GM21825 (cell line): ENCODE results near the gene CEACAM19.
"Not testable (repeated sequence)": the region's sequence is repeated elsewhere in the genome, so short reads cannot be mapped to it uniquely, and the experiment has no call there.

ENCODE experiments used
- ATAC-seq: cut with Tn5 transposase; IDR thresholded peaks from one replicate; pipeline ENCODE4 v1.9.1; 2021; ENCODE audit warnings: mild to moderate bottlenecking, moderate library complexity; ENCODE audit not compliant: unreplicated experiment

Gene CEACAM19

DNA sequence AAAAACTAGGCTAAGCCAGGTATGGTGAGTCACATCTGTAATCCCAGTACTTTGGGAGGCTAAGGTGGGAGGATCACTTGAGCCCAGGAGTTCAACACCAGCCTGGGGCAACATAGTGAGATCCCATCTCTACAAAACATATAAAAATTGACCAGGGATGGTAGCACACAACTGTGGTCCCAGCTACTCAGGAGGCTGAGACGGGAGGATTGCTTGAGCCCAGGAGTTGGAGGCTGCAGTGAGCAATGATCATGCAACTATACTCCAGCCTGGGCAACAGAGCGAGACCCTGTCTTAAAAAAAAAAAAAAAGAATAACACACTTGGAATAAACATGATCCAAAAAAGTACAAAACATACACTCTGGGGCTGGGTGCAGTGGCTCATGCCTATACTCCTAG is 1.3 kb upstream of the CEACAM19 start:
- not testable (repeated sequence) for ATAC-seq

GRCh38 chr19:44672226-44672625 is 944 bp downstream of the CEACAM19 start:
- no peak for ATAC-seq

GRCh38 chr19:44673510-44673909 is 2.2 kb downstream of the CEACAM19 start:
- no peak for ATAC-seq

DNA sequence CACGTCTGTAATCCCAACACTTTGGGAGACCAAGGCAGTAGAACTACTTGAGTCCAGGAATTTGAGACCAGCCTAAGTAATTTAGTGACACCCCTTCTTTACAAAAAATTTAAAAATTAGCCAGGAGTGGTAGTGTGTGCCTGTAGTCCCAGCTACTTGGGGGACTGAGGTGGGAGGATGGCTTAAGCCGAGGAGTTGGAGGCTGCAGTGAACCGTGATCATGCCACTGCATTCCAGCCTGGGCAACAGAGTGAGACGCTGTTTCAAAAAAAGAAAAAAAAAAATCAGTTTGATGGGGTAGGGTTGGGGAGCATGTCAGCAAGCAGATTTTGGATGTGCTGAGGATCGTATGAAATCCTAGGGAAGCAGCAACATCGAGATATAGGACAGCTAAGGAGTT is 4.2 kb downstream of the CEACAM19 start:
- ATAC-seq, result no peak

DNA sequence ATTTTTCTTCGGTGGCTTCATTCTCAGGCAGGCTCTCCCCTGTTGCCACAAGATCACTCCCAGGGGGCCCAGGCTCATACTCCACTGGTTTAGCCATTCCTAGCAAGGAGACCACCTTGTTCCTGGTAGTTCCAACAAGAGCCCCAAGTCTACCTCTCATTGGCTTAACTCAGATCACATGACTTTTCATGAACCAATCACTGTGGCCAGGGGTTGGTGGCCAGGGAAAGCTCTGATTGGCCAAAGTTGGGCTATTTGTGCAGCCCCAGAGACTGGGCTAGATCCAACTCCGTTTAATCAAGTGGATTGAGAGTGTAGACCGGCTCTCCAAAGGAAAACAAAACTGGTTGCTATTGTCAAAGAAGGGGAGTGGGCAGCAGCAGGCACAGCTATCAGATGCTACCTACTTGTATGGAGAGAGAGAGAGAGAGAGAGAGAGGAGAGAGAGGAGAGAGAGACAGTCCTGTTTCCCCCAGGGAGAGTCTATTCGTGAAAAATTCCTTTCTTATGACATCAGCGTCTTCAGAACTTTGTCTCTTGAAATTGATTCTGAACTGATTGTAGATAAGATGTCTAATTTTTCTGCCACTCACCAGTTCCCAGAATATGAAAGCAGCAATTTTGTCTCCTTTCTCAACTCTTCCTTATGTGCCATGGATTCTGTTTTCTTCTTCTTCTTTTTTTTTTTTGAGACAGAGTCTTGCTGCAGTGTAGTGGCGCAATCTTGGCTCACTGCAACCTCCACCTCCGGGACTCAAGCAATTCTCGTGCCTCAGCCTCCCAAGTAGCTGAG is 5.9 kb downstream of the CEACAM19 start:
- ATAC-seq, result no peak

GRCh38 chr19:44680536-44680935 is 9.3 kb downstream of the CEACAM19 start:
- ATAC-seq, result no peak

GRCh38 chr19:44681992-44682790 is 10.9 kb downstream of the CEACAM19 start:
- ATAC-seq, result no peak

DNA sequence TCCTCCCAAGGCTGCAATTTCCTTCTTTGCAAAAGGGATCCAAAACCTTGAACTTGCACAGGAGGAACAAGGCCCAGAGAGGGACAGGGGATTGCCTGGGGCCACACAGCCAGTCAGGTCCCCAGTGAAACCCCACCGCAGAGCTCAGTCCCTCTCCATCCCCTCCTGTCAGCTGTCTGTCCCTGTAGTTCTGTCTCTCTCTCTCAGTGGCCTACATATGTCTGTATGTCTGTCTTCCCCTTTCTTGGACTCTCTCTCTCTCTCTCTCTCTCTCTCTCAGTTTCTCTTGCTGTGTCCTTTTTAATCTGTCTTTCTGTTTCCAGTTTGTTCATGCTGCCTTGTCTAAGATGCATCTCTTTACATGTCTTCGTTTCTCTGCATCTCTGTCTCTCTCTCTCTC is 11.5 kb downstream of the CEACAM19 start:
- ATAC-seq, result no peak

DNA sequence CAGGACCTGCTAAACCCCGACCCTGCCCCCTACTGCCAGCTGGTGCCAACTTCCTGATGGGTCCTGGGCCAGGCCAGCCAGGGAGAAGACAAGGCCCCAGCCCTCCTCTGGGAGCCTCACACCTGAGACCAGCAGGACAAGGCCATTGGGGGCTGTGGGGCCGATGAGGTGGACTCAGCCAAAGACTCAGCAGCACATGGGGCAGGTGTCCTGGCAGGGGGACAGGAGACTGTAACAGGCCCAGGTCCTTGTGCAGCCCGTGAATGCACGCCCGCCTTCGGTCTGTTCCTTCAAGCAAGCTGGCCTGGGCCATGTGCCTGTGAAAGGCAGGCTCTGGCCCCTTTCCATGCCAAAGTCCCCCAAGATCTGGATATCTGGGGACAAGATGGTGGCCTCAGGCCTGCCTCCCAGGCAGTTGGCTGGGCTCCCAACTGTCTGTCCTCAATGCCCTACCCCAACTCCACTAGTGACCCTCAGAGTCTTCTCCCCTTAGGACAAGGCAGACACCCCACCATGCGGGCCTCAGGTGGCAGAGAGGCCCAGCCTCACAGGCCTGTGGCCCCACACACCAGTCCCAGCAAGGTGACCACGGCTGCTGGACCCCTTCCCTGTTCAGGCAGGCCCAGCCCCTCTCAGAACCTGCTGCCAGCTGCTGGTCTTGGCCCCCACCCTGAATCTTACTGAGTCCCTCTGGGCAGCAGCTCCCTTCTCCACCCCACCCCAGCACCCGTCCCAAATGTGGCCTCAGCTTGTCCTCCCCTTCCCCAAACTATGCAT is 12.3 kb downstream of the CEACAM19 start:
- no peak for ATAC-seq

- ATAC-seq, result not testable (repeated sequence)
Observed at GRCh38 chr19:44684396-44684795, 13.1 kb downstream of the CEACAM19 start.

DNA sequence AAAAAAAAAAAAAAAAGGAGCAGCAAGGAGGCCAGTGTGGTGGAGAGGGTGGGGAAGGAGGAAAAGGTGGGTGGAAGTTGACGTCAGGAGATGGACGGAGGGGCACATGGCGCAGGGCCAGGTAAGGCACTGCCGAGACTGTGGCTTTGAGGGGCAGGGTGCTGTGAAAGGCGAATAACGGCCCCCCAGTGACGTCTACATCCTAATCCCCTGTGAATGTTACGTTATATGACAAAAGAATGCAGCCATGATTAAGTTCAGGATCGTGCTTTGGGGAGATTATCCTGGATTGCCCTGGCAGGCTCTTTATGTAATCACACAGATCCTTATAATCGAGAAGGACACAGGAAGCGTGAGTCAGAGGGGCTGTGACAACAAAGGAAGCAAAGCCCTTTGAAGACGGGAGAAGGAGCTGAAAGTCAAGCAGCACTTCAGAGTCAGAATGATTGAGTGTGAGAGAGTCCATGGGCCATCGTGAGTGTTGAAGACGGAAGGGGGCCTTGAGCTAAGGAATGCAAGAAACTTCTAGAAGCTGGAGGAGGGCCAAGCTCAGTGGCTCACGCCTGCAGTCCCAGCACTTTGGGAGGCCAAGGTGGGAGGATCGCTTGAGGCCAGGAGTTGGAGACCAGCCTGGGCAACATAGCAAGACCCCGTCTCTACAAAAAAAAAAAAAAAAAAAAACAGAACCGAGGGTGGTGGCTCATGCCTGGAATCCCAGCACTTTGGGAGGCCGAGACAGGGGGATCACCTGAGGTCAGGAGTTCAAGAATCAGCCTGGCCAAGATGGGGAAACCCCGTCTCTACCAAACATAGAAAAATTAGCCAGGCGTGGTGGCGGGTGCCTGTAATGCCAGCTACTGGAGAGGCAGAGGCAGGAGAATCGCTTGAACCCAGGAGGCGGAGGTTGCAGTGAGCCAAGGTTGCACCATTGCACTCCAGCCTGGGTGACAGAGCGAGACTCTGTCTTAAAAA is 13.9 kb downstream of the CEACAM19 start:
- no peak for ATAC-seq

DNA sequence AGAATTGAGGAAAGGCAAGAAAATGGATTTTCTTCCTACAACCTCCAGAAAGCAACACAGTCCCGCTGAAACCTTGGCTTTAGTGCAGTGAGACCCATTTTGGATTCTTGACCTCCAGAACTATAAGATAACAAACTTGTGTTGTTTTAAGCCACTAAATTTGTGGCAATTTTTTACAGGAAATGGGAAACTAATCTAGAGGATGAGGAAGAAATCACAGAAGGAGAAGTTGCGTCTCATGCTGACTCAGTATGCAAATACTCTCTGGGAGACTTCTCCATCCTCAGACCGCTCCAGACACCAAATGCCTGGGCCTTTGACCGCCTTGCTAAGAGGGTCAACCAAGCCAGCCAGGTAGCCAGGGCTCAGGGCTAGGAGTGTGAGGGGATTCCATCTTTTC is 14.6 kb downstream of the CEACAM19 start:
- ATAC-seq, result no peak

DNA sequence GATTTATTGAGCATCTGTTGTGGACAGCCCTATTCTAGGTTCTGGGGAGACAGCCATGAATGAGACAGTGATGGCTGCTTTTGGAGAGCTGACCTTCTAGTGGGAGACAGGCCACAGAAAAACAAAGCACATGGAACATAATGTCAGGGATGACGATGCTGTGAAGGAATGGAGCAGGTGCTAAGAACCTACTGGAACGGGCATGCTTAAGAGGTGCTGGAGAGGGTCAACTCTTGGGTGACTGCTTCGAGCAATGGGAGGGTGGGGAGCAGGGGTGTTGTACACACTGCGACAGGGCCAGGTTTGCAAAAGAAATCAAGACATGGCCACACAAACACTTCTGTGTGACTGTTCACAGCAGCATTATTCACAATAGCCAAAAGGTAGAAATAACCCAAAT is 15.6 kb downstream of the CEACAM19 start:
- ATAC-seq, result no peak

DNA sequence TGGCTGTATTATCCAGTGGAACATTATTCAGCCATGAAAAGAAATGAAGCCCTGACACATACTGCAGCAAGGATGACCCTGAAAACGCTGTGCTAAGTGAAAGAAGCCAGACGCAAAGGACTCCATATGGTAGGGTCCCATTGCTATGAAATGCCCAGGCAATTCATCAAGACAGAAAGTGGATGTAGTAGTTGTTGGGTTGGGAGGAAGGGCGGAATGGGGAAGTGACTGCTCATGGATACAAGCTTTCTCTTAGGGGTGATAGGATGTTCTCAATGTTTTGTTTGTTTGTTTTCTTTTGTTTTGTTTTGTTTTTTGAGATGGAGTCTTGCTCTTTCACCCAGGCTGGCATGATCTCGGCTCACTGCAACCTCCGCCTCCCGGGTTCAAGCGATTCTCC is 16.6 kb downstream of the CEACAM19 start:
- no peak for ATAC-seq

DNA sequence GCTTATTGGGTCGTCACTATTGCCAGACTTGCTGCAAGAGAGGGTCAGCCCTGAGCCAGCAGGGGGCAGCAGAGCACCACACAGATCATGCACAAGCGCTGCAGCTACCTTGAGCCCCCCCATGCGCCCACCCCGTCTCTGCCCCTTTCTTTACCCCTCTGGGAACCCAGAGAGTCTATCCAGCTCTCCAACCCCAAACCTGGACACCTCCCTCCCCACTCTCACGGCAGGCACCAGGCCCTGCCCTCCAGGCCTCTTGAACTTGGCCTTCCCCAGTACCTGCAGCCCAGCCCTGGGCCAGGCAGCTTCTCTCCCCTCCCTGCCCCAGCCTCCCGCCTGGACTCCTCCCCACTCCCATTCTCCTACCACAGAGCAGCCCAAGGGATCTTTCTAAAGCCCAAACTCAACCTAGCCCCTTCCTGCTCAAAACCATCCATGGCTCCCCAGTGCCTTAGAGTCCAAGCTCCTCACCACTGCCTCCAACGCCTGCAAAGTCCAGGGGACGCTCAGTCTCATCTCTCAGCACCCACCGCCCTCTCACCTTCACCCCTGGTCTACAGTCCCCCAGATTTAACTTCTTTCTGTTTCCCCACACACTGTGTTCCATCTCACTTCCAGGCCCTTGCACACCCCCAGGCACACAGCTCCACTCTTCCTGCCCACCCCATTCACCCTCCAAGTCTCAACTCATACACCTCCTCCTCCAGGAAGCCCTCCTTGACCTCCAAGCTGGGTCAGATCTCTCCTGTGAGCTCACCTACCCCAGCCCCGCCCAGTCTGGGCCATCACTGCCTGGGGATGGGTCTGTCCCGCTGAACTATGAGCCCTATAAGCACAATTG is 18.2 kb downstream of the CEACAM19 start:
- ATAC-seq, result no peak

- ATAC-seq, result no peak
Observed at GRCh38 chr19:44690131-44690440, 18.8 kb downstream of the CEACAM19 start.

DNA sequence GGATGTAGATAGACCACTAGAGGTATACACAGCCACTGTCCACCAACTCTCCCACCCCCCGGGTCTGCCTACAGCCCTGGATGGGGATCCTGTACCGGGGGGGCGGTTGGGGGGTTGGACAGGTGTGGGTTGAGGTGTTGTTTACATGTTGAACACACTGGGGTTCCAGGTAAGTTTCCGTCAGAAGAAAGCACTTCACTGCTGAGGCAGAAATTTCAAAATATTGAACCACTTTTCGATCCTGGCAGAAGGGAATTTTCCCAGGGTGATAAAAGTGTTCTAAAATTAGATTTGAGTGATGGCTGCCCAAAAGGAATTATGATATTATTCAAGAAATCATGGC is 21.1 kb downstream of the CEACAM19 start:
- ATAC-seq, result peak; percentile 8

- no peak for ATAC-seq
Observed at GRCh38 chr19:44694184-44694579, 22.9 kb downstream of the CEACAM19 start.

DNA sequence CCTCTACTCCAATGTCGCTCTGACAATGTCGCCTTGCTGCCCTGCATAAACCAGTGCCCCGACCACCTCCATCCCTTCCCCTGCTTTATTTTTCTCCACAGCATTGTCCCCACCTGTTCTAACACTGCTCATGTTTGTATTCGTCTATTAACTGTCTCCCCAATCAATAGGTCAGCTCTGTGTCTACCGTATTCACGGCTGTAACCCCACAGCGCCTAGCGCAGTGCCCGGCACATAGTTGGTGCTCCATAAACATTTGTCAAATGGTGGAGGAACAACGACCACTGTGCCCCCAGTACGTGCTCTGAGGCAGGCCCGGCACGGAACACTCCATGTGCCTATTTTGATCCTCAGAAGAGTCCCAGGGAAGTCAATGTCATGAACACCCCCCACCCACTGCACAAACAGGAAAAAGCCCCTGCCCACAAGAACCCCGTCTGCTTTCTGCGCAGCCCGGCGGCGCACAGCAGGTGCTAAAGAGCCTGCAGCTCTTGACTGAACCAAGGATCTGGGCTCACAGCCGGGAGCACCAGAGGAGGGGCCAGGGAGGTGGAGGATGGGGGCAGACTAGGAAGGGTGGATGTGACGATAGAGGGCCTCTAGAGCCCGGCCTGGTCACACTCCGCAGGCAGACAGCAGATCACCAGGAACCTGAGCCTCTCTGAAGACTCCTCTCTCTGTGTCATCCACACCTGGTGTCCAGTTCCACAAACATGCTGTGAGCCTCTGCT is 25.8 kb downstream of the CEACAM19 start:
- ATAC-seq, result no peak
